SK-MEL-5 (cell line): ENCODE measurements around the gene COL18A1. TPM values are rescaled to one million over a fixed set of nuclear protein-coding genes. Genes with fewer than 3 reads are reported as not detected.
A peak's percentile ranks its signal among the peaks of the same experiment; 100 is the strongest.

Experiments used
- DNase-seq: peaks from one replicate; pipeline ENCODE4 v3.0.0-alpha.2; 2016; ENCODE audit warnings: low read depth, low spot score
- in situ Hi-C: cut with HindIII; loops from 2 replicates; pipeline ENCODE4 v1.10.0; 2016; ENCODE audit warnings: low sequenced_read_pairs, high pct_unique_total_duplicates, low pct_unique_long_range_greater_than_20kb
- total RNA-seq: library from RNA; depleted of rRNA; stranded (reverse); fragments of >200 nt; shearing (Covaris generic); gene quantifications from 2 replicates; pipeline ENCODE4 v1.2.3, GENCODE V29; 2014

The COL18A1 gene
- total RNA-seq, 1 experiment from 2014 or later, result 12.4 TPM

GRCh38 chr21:45475004-45475685 is 70.2 kb downstream of the COL18A1 start:
- in situ Hi-C loops, result no loop called here
- no peak for DNase-seq

- in situ Hi-C loops, result no loop called here
These were observed 71.0 kb downstream of the COL18A1 start for GRCh38 chr21:45475797-45476570.

GRCh38 chr21:45476582-45476981 is 71.6 kb downstream of the COL18A1 start:
- DNase-seq, result no peak
- in situ Hi-C loops, result no loop called here

More at GRCh38 chr21:45475797-45476570, 71.0 kb downstream of the COL18A1 start:
- no peak for DNase-seq

GRCh38 chr21:45477176-45478114 is 72.5 kb downstream of the COL18A1 start:
- in situ Hi-C loops, result no loop called here
- no peak for DNase-seq

GRCh38 chr21:45478115-45478801 is 73.3 kb downstream of the COL18A1 start:
- in situ Hi-C loops, result no loop called here
- DNase-seq, result peak; percentile 63

GRCh38 chr21:45478816-45479669 is 74.1 kb downstream of the COL18A1 start:
- in situ Hi-C loops, result no loop called here
- DNase-seq, result no peak

- no peak for DNase-seq
- in situ Hi-C loops, result no loop called here
These were observed 75.0 kb downstream of the COL18A1 start for GRCh38 chr21:45479691-45480675.

GRCh38 chr21:45480701-45481500 is 75.9 kb downstream of the COL18A1 start:
- in situ Hi-C loops, result no loop called here
- no peak for DNase-seq

- no peak for DNase-seq
- in situ Hi-C loops, result no loop called here
These were observed 76.6 kb downstream of the COL18A1 start for GRCh38 chr21:45481566-45481965.

GRCh38 chr21:45481977-45482898 is 77.3 kb downstream of the COL18A1 start:
- in situ Hi-C loops, result no loop called here

GRCh38 chr21:45482899-45483821 is 78.2 kb downstream of the COL18A1 start:
- in situ Hi-C loops, result no loop called here
- DNase-seq, result no peak

More at GRCh38 chr21:45481977-45482898, 77.3 kb downstream of the COL18A1 start:
- DNase-seq, result no peak

GRCh38 chr21:45484318-45484717 is 79.4 kb downstream of the COL18A1 start:
- DNase-seq, result no peak
- in situ Hi-C loops, result no loop called here
